H9 (cell line): ENCODE data around the gene PHTF2. TPM values are rescaled to one million over a fixed set of nuclear protein-coding genes. Genes with fewer than 3 reads are reported as not detected.

Experiments
- DNase-seq: peaks from one replicate; pipeline ENCODE4 v3.0.0-alpha.2; 2017
- H2AFZ ChIP-seq: one replicate; pipeline ENCODE4 v1.6.1; 2013; ENCODE audit warnings: mild to moderate bottlenecking, low read length, control low read depth, moderate library complexity
- H2AK5ac ChIP-seq: 2 replicates; pipeline ENCODE4 v1.6.1; 2013; ENCODE audit warnings: low read length, control low read depth, mixed read lengths; ENCODE audit not compliant: insufficient read length
- H2BK120ac ChIP-seq: one replicate; pipeline ENCODE4 v1.6.1; 2013; ENCODE audit warnings: low read depth, mild to moderate bottlenecking, low read length, control low read depth, inconsistent platforms; ENCODE audit not compliant: poor library complexity, severe bottlenecking
- H2BK12ac ChIP-seq: 2 replicates; pipeline ENCODE4 v1.6.1; 2013; ENCODE audit warnings: low read length, control low read depth, mixed read lengths, low read depth; ENCODE audit not compliant: insufficient read length
- H2BK15ac ChIP-seq: 2 replicates; pipeline ENCODE4 v1.6.1; 2013; ENCODE audit warnings: low read depth, low read length, control low read depth
- H2BK20ac ChIP-seq: one replicate; pipeline ENCODE4 v1.6.1; 2013; ENCODE audit warnings: low read depth, mild to moderate bottlenecking, low read length, control low read depth, inconsistent platforms; ENCODE audit not compliant: poor library complexity, severe bottlenecking
- H2BK5ac ChIP-seq: 2 replicates; pipeline ENCODE4 v1.6.1; 2013; ENCODE audit warnings: low read length, control low read depth, mixed read lengths; ENCODE audit not compliant: insufficient read length
- H3K14ac ChIP-seq: 2 replicates; pipeline ENCODE4 v1.6.1; 2013; ENCODE audit warnings: low read length, control low read depth; ENCODE audit not compliant: insufficient read depth
- H3K18ac ChIP-seq: 2 replicates; pipeline ENCODE4 v1.6.1; 2013; ENCODE audit warnings: low read depth, mild to moderate bottlenecking, mixed read lengths, low read length, control low read depth; ENCODE audit not compliant: insufficient read length
- H3K23ac ChIP-seq: 2 replicates; pipeline ENCODE4 v1.6.1; 2013; ENCODE audit warnings: low read length, control low read depth, mixed read lengths, low read depth; ENCODE audit not compliant: insufficient read length
- H3K23me2 ChIP-seq: 2 replicates; pipeline ENCODE4 v1.6.1; 2013; ENCODE audit warnings: low read depth, mild to moderate bottlenecking, mixed read lengths, low read length, control low read depth; ENCODE audit not compliant: insufficient read length, poor library complexity, severe bottlenecking
- H3K27ac ChIP-seq: 2 replicates; pipeline ENCODE4 v1.5.1; 2013; ENCODE audit warnings: low read length, control low read depth, mixed read lengths, low read depth; ENCODE audit not compliant: insufficient read length
- H3K27me3 ChIP-seq: 2 replicates; pipeline ENCODE4 v1.6.1; 2013; ENCODE audit warnings: low read length, control low read depth, inconsistent platforms; ENCODE audit not compliant: insufficient read depth
- H3K4ac ChIP-seq: 2 replicates; pipeline ENCODE4 v1.6.1; 2013; ENCODE audit warnings: low read depth, mild to moderate bottlenecking, control low read depth, inconsistent platforms, low read length, moderate library complexity
- H3K4me1 ChIP-seq: 2 replicates; pipeline ENCODE4 v1.6.1; 2013; ENCODE audit warnings: low read length, control low read depth, inconsistent platforms; ENCODE audit not compliant: insufficient read depth
- H3K4me2 ChIP-seq: 2 replicates; pipeline ENCODE4 v1.6.1; 2013; ENCODE audit warnings: low read length, control low read depth, mixed read lengths; ENCODE audit not compliant: insufficient read length, insufficient read depth
- H3K56ac ChIP-seq: 2 replicates; pipeline ENCODE4 v1.6.1; 2013; ENCODE audit warnings: low read depth, mild to moderate bottlenecking, mixed read lengths, low read length, control low read depth; ENCODE audit not compliant: insufficient read length
- H3K79me1 ChIP-seq: 2 replicates; pipeline ENCODE4 v1.6.1; 2013; ENCODE audit warnings: low read depth, mild to moderate bottlenecking, moderate library complexity, low read length, control low read depth, inconsistent platforms; ENCODE audit not compliant: insufficient read depth, poor library complexity, severe bottlenecking
- H3K79me2 ChIP-seq: 2 replicates; pipeline ENCODE4 v1.6.1; 2013; ENCODE audit warnings: low read length, control low read depth, inconsistent platforms; ENCODE audit not compliant: insufficient read depth
- H3K9ac ChIP-seq: 2 replicates; pipeline ENCODE4 v1.6.1; 2013; ENCODE audit warnings: low read length, control low read depth, mixed read lengths; ENCODE audit not compliant: insufficient read length; ENCODE audit errors: extremely low read depth
- H3K9me3 ChIP-seq: one replicate; pipeline ENCODE4 v1.6.1; 2013; ENCODE audit warnings: low read depth, low read length, inconsistent platforms; ENCODE audit not compliant: control insufficient read depth
- H3T11ph ChIP-seq: one replicate; pipeline ENCODE4 v1.6.1; 2013; ENCODE audit warnings: mild to moderate bottlenecking, low read length, control low read depth, inconsistent platforms
- H4K20me1 ChIP-seq: one replicate; pipeline ENCODE4 v1.6.1; 2013; ENCODE audit not compliant: control insufficient read depth, insufficient read length, insufficient read depth
- H4K5ac ChIP-seq: 2 replicates; pipeline ENCODE4 v1.6.1; 2013; ENCODE audit warnings: low read depth, mild to moderate bottlenecking, mixed read lengths, low read length, control low read depth; ENCODE audit not compliant: insufficient read length
- H4K8ac ChIP-seq: replicated peaks from 2 replicates; pipeline ENCODE4 v1.6.1; 2013; ENCODE audit warnings: low read length, control low read depth, mixed read lengths, low read depth; ENCODE audit not compliant: insufficient read length
- H4K91ac ChIP-seq: 2 replicates; pipeline ENCODE4 v1.6.1; 2013; ENCODE audit warnings: low read depth, mild to moderate bottlenecking, moderate library complexity, mixed read lengths, low read length, control low read depth; ENCODE audit not compliant: insufficient read length
- H3K27ac Mint-ChIP-seq, 3 experiments: 2 replicates in 2 of 3; 3 replicates in 1 of 3; pipeline ENCODE4 v1.8.0; 2020 to 2021; ENCODE audit warnings: mixed read lengths in 3 of 3, mild to moderate bottlenecking in 1 of 3, moderate library complexity in 1 of 3
- H3K27me3 Mint-ChIP-seq: 2 replicates; pipeline ENCODE4 v1.8.0; 2021; ENCODE audit warnings: low read depth, mild to moderate bottlenecking, moderate library complexity, mixed read lengths
- H3K36me3 Mint-ChIP-seq, 3 experiments: 2 replicates in 2 of 3; 3 replicates in 1 of 3; pipeline ENCODE4 v1.8.0; 2020 to 2021; ENCODE audit warnings: low read depth in 3 of 3, mixed read lengths in 3 of 3; ENCODE audit not compliant: insufficient read depth in 1 of 3
- H3K4me1 Mint-ChIP-seq, 2 experiments: 2 replicates each; pipeline ENCODE4 v1.8.0; 2020; ENCODE audit warnings: mixed read lengths in 2 of 2
- H3K4me3 Mint-ChIP-seq, 2 experiments: 2 replicates in 1 of 2; 3 replicates in 1 of 2; pipeline ENCODE4 v1.8.0; 2020 to 2021; ENCODE audit warnings: mild to moderate bottlenecking in 2 of 2, mixed read lengths in 2 of 2, moderate library complexity in 1 of 2
- H3K9me3 Mint-ChIP-seq, 2 experiments: 2 replicates in 1 of 2; 3 replicates in 1 of 2; pipeline ENCODE4 v1.8.0; 2020; ENCODE audit warnings: mild to moderate bottlenecking in 2 of 2, mixed read lengths in 2 of 2, moderate library complexity in 1 of 2
- CTCF ChIP-seq: fragments of 200-600 bp; sonication (generic); conservative IDR thresholded peaks from 3 replicates; pipeline ENCODE4 v1.8.0; 2021; ENCODE audit warnings: antibody characterized with exemption, mild to moderate bottlenecking
- WGBS: extraction: QIAGEN DNeasy Blood & Tissue Kit; methylation state at CpG from one replicate; pipeline ENCODE4 v1.1.7; 2013; ENCODE audit warnings: missing lambda C conversion rate, low lambda C conversion rate, mixed read lengths; ENCODE audit not compliant: insufficient read length; ENCODE audit errors: extremely low coverage; 5-methylcytosine and 5-hydroxymethylcytosine counted together
- total RNA-seq: library from RNA; stranded (reverse); gene quantifications from 2 replicates; pipeline ENCODE4 v1.2.1, GENCODE V29; 2021

PHTF2 gene
- total RNA-seq, 1 experiment from 2014 or later: 16.2 TPM

- H3K27ac ChIP-seq: no peak overlapping the region
- H3K27ac Mint-ChIP-seq: peak overlapping the region in 2 of 3 experiments; percentile 70 to 81; a peak in 3 of 7 replicates
Observed at GRCh38 chr7:77765906-77766800, 32.4 kb upstream of the PHTF2 start.

More at GRCh38 chr7:77765906-77766800, 32.4 kb upstream of the PHTF2 start:
- Histone ChIP-seq H3K4me1 (no peaks in the 10 kb centered on the region; the same call in 1 of the 2 replicates), H4K91ac (no peak overlapping the region), H3K79me1 (peaks cover 2% of the 10 kb centered on the region), H2AK5ac (no peak overlapping the region), H3T11ph (no peak overlapping the region), H2BK12ac (no peak overlapping the region), H2BK20ac (no peak overlapping the region), H3K56ac (no peak overlapping the region), H2AFZ (no peak overlapping the region), H3K27me3 (no peaks in the 10 kb centered on the region), H3K79me2 (no peaks in the 10 kb centered on the region; the same call in 1 of the 2 replicates), H3K9ac (no peak overlapping the region), H3K14ac (no peak overlapping the region), H3K23me2 (no peaks in the 10 kb centered on the region), H2BK120ac (no peak overlapping the region), H3K4ac (no peak overlapping the region), H4K20me1 (no peaks in the 10 kb centered on the region), H4K8ac (no peak overlapping the region), H2BK5ac (no peak overlapping the region), H4K5ac (no peak overlapping the region), H2BK15ac (no peak overlapping the region), H3K4me2 (no peak overlapping the region), H3K23ac (no peak overlapping the region), H3K9me3 (no peaks in the 10 kb centered on the region), H3K18ac (no peak overlapping the region)
- TF ChIP-seq CTCF: no peak
- peaks cover 8 to 24% (median 18%) of the 10 kb centered on the region in 3 experiments; a peak in 6 of 7 replicates for H3K36me3 Mint-ChIP-seq
- H3K4me3 Mint-ChIP-seq: no peak overlapping the region
- no peak for DNase-seq
- H3K27me3 Mint-ChIP-seq: no peaks in the 10 kb centered on the region
- no CpG with 5 or more reads among the region's 4 CpGs for WGBS
- H3K9me3 Mint-ChIP-seq: no peaks in the 10 kb centered on the region
- peaks cover 0 to 12% of the 10 kb centered on the region in 2 experiments; a peak in 3 of 4 replicates for H3K4me1 Mint-ChIP-seq
